Chondrocyte (in vitro differentiated cells): ENCODE data around the gene MEGF6. TPM values are rescaled to one million over a fixed set of nuclear protein-coding genes. Genes with fewer than 3 reads are reported as not detected.

Experiments
- DNase-seq: peaks from one replicate; pipeline ENCODE4 v3.0.0; 2021; ENCODE audit warnings: mixed read lengths, low spot score
- H3K27ac Mint-ChIP-seq: one replicate; pipeline ENCODE4 v1.8.0; 2021; ENCODE audit warnings: mild to moderate bottlenecking, moderate library complexity, mixed read lengths; ENCODE audit not compliant: unreplicated experiment
- H3K27me3 Mint-ChIP-seq: 2 replicates; pipeline ENCODE4 v1.8.0; 2021; ENCODE audit warnings: low read depth, mixed read lengths
- H3K36me3 Mint-ChIP-seq: 2 replicates; pipeline ENCODE4 v1.8.0; 2021; ENCODE audit warnings: low read depth, mixed read lengths
- H3K4me1 Mint-ChIP-seq: 2 replicates; pipeline ENCODE4 v1.8.0; 2021; ENCODE audit warnings: low read depth, mild to moderate bottlenecking, mixed read lengths
- H3K4me3 Mint-ChIP-seq: one replicate; pipeline ENCODE4 v1.8.0; 2021; ENCODE audit warnings: mild to moderate bottlenecking, moderate library complexity, mixed read lengths; ENCODE audit not compliant: unreplicated experiment
- H3K9me3 Mint-ChIP-seq: 2 replicates; pipeline ENCODE4 v1.8.0; 2021; ENCODE audit warnings: low read depth, mixed read lengths
- CTCF ChIP-seq: fragments of 200-600 bp; sonication (generic); IDR thresholded peaks from 2 replicates; pipeline ENCODE4 v1.5.0; 2021; ENCODE audit warnings: antibody characterized with exemption, mild to moderate bottlenecking, moderate library complexity
- total RNA-seq: library from RNA; stranded (reverse); gene quantifications from 3 replicates; pipeline ENCODE4 v1.2.1, GENCODE V29; 2021

Gene MEGF6
- total RNA-seq, 1 donor from 2014 or later: 328 TPM

GRCh38 chr1:3551711-3552110 lies 59.6 kb downstream of the MEGF6 start:
- Mint-ChIP-seq H3K9me3 (no peaks in the 10 kb centered on the region), H3K27ac (no peak overlapping the region), H3K27me3 (no peaks in the 10 kb centered on the region), H3K4me1 (peaks cover 40% of the 10 kb centered on the region), H3K4me3 (no peak overlapping the region), H3K36me3 (no peaks in the 10 kb centered on the region)
- no peak for DNase-seq
- peak; percentile 28 for TF ChIP-seq CTCF

- no peak overlapping the region for H3K4me3 Mint-ChIP-seq
- H3K27ac Mint-ChIP-seq: no peak overlapping the region
- H3K36me3 Mint-ChIP-seq: no peaks in the 10 kb centered on the region
- DNase-seq: no peak
- no peaks in the 10 kb centered on the region for H3K9me3 Mint-ChIP-seq
- no peaks in the 10 kb centered on the region for H3K27me3 Mint-ChIP-seq
- H3K4me1 Mint-ChIP-seq: peaks cover 38% of the 10 kb centered on the region
- no peak for TF ChIP-seq CTCF
These were observed 60.0 kb downstream of the MEGF6 start for GRCh38 chr1:3551290-3551678.

- TF ChIP-seq CTCF: no peak
- Mint-ChIP-seq H3K4me1 (peaks cover 44% of the 10 kb centered on the region), H3K9me3 (no peaks in the 10 kb centered on the region), H3K27me3 (no peaks in the 10 kb centered on the region), H3K27ac (no peak overlapping the region), H3K4me3 (no peak overlapping the region), H3K36me3 (no peaks in the 10 kb centered on the region)
- DNase-seq: no peak
These were observed 60.6 kb downstream of the MEGF6 start for GRCh38 chr1:3550511-3551289.

- Mint-ChIP-seq H3K9me3 (no peaks in the 10 kb centered on the region), H3K36me3 (no peaks in the 10 kb centered on the region), H3K27me3 (no peaks in the 10 kb centered on the region), H3K4me3 (no peak overlapping the region), H3K27ac (no peak overlapping the region), H3K4me1 (peaks cover 59% of the 10 kb centered on the region)
- no peak for DNase-seq
- no peak for TF ChIP-seq CTCF
These were observed 62.4 kb downstream of the MEGF6 start for GRCh38 chr1:3548895-3549294.

GRCh38 chr1:3548156-3548893 lies 63.0 kb downstream of the MEGF6 start:
- Mint-ChIP-seq H3K4me1 (peaks cover 65% of the 10 kb centered on the region), H3K36me3 (no peaks in the 10 kb centered on the region), H3K27me3 (no peaks in the 10 kb centered on the region), H3K27ac (peak overlapping the region; percentile 94), H3K9me3 (no peaks in the 10 kb centered on the region), H3K4me3 (peak overlapping the region; percentile 28)
- TF ChIP-seq CTCF: no peak
- DNase-seq: no peak
